Right lobe of liver (tissue), 6 donors: Measurements from ENCODE around the gene DOCK10. TPM values are rescaled to one million over a fixed set of nuclear protein-coding genes. Genes with fewer than 3 reads are reported as not detected.
A peak's percentile ranks its signal among the peaks of the same experiment; 100 is the strongest.

ENCODE experiments used
- ATAC-seq, 4 donors: fragments of 200-7000 bp; cut with Tn5 transposase; one replicate each; pipeline ENCODE4 v1.9.1; 2020; ENCODE audit warnings: mild to moderate bottlenecking in 4 of 4, moderate library complexity in 4 of 4
- DNase-seq, 3 donors: peaks; one replicate each; pipeline ENCODE4 v3.0.0-alpha.2; 2020
- H3K27ac ChIP-seq, 3 donors: fragments of 200-600 bp; one replicate each; pipeline ENCODE4 v1.8.0; 2022
- H3K27me3 ChIP-seq, 2 donors: fragments of 200-600 bp; one replicate each; pipeline ENCODE4 v1.8.0; 2022
- H3K36me3 ChIP-seq, 4 donors: fragments of 200-600 bp; sonication (generic) in 1 of 4; one replicate each; pipeline versions ENCODE4 v1.5.1 to v1.8.0; 2017 to 2022; ENCODE audit warnings: control low read depth in 1 of 4
- H3K4me1 ChIP-seq, 4 donors: fragments of 200-600 bp; sonication (generic) in 1 of 4; one replicate each; pipeline versions ENCODE4 v1.5.1 to v1.8.0; 2017 to 2022; ENCODE audit warnings: control low read depth in 1 of 4
- H3K4me3 ChIP-seq, 3 donors: fragments of 200-600 bp; one replicate each; pipeline ENCODE4 v1.8.0; 2022
- H3K9me3 ChIP-seq, 4 donors: fragments of 200-600 bp; sonication (generic) in 1 of 4; one replicate each; pipeline versions ENCODE4 v1.5.1 to v1.8.0; 2017 to 2022; ENCODE audit warnings: control low read depth in 1 of 4
- CTCF ChIP-seq, 4 donors: fragments of 200-600 bp in 3 of 4; fragments of 450-650 bp in 1 of 4; IDR thresholded peaks; one replicate each; pipeline versions ENCODE4 v1.5.1 to v1.8.0; 2016 to 2022; ENCODE audit warnings: antibody characterized with exemption in 4 of 4, mild to moderate bottlenecking in 2 of 4
- POLR2A ChIP-seq: fragments of 450-650 bp; IDR thresholded peaks from one replicate; pipeline ENCODE4 v1.6.1; 2017; ENCODE audit warnings: antibody characterized with exemption, mild to moderate bottlenecking
- WGBS: methylation state at CpG from one replicate; pipeline ENCODE4 v1.1.6; 2018; ENCODE audit warnings: low coverage, low lambda C conversion rate; ENCODE audit not compliant: insufficient coverage; ENCODE audit errors: missing lambda C conversion rate; 5-methylcytosine and 5-hydroxymethylcytosine counted together
- intact Hi-C, 2 donors: fragments of 100-400 bp; cut with DNase I; formaldehyde crosslinking; loops; one replicate each; pipeline versions ENCODE4 v1.11.2 to v1.14.1; 2022
- total RNA-seq, 6 experiments: library from RNA; depleted of rRNA in 2 of 6; stranded (reverse); fragments of >200 nt in 2 of 6; fragmentation: NEBNext Ultra II Directional in 3 of 6; extraction: Animal tissue kit (Norgen Biotek cat#: 25700) in 3 of 6; gene quantifications; one replicate each; pipeline versions ENCODE4 v1.1.0 to v1.2.4, GENCODE V29; 2016 to 2023
- donor health status: DM: no; HTN: yes; CAD: no.
- donor health status: DM: no; HTN: no; CAD: no.
- donor health status: DM: no; HTN: no; CAD: no.
- donor health status: DM: no; HTN: yes; CAD: no.
- donor health status: DM: no; HTN: yes; CAD: no.

DOCK10 gene
- total RNA-seq, 6 experiments from 2014 or later: 5.1 to 10.2 (median 7.1) TPM

- no peak for ATAC-seq
- Histone ChIP-seq H3K27me3 (no peaks in the 10 kb centered on the region), H3K36me3 (no peaks in the 10 kb centered on the region), H3K4me3 (no peak overlapping the region), H3K27ac (no peak overlapping the region), H3K4me1 (no peaks in the 10 kb centered on the region), H3K9me3 (no peaks in the 10 kb centered on the region)
- TF ChIP-seq CTCF (IDR thresholded peaks at IDR 0.05) (no peak), POLR2A (no peak)
- DNase-seq: no peak
- intact Hi-C loops: no loop called here
- 78% methylated on average over 9 of the region's 12 CpGs for WGBS
These were observed 190.5 kb downstream of the DOCK10 start for GRCh38 chr2:224851811-224852210.

- Histone ChIP-seq H3K36me3 (no peaks in the 10 kb centered on the region), H3K4me3 (no peak overlapping the region), H3K9me3 (no peaks in the 10 kb centered on the region), H3K4me1 (no peaks in the 10 kb centered on the region), H3K27me3 (no peaks in the 10 kb centered on the region), H3K27ac (no peak overlapping the region)
- TF ChIP-seq CTCF (IDR thresholded peaks at IDR 0.05) (no peak), POLR2A (no peak)
- ATAC-seq: no peak
- intact Hi-C loops: no loop called here
- no peak for DNase-seq
- no CpG with 5 or more reads among the region's 1 CpG for WGBS
These were observed 192.2 kb downstream of the DOCK10 start for GRCh38 chr2:224850081-224850480.

- WGBS: 81% methylated on average over 6 of the region's 6 CpGs
- Histone ChIP-seq H3K27me3 (no peaks in the 10 kb centered on the region), H3K27ac (no peak overlapping the region), H3K4me3 (no peak overlapping the region), H3K36me3 (no peaks in the 10 kb centered on the region), H3K4me1 (no peaks in the 10 kb centered on the region), H3K9me3 (no peaks in the 10 kb centered on the region)
- intact Hi-C loops: no loop called here
- TF ChIP-seq POLR2A (no peak), CTCF (IDR thresholded peaks at IDR 0.05) (no peak)
- ATAC-seq (no peak), DNase-seq (no peak)
These were observed 193.0 kb downstream of the DOCK10 start for GRCh38 chr2:224849264-224849663.

- Histone ChIP-seq H3K4me3 (no peak overlapping the region), H3K27ac (no peak overlapping the region), H3K4me1 (no peaks in the 10 kb centered on the region), H3K36me3 (no peaks in the 10 kb centered on the region), H3K9me3 (no peaks in the 10 kb centered on the region), H3K27me3 (no peaks in the 10 kb centered on the region)
- WGBS: 54% methylated on average over 7 of the region's 7 CpGs
- peak in 3 of 4 donors; percentile 14 to 50 (median 32) for ATAC-seq
- intact Hi-C loops: no loop called here
- DNase-seq: peak in 1 of 3 donors; percentile 50
- TF ChIP-seq CTCF (IDR thresholded peaks at IDR 0.05) (no peak), POLR2A (no peak)
These were observed 194.1 kb downstream of the DOCK10 start for GRCh38 chr2:224847961-224848850.
